Measurements from ENCODE around the gene TTC4.

DNA sequence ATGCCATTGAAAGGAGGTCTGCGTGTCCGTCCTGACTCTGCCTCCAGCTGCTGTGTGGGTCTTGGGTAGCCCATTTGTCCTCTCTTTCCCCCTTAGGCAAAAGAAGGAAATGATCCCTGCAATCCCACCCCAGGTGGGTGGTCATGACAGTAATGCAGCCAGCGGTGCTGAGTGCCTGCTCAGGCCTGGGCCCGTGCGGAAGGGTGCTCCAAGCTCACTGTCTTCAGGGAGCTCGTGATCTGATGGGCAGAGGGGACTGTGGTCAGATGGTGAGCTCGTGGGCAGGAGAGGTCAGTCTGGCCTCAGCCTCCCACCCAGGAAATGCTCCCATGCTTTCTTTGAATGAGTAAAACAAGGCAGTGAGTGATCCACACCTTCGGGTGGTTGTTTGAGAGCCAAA, 35.3 kb upstream of the TTC4 start:
- TF ChIP-seq, protein P1, sequence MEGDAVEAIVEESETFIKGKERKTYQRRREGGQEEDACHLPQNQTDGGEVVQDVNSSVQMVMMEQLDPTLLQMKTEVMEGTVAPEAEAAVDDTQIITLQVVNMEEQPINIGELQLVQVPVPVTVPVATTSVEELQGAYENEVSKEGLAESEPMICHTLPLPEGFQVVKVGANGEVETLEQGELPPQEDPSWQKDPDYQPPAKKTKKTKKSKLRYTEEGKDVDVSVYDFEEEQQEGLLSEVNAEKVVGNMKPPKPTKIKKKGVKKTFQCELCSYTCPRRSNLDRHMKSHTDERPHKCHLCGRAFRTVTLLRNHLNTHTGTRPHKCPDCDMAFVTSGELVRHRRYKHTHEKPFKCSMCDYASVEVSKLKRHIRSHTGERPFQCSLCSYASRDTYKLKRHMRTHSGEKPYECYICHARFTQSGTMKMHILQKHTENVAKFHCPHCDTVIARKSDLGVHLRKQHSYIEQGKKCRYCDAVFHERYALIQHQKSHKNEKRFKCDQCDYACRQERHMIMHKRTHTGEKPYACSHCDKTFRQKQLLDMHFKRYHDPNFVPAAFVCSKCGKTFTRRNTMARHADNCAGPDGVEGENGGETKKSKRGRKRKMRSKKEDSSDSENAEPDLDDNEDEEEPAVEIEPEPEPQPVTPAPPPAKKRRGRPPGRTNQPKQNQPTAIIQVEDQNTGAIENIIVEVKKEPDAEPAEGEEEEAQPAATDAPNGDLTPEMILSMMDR (conservative IDR thresholded peaks at IDR 0.05; ENCODE audit: low read length) = no peak
- TF ChIP-seq EZH2phosphoT487 (IDR thresholded peaks at IDR 0.05; ENCODE audit: borderline replicate concordance, low read depth, low read length) = no peak

Measured in OCI-LY7 (cell line).